CD4-positive, CD25-positive, alpha-beta regulatory T cell (primary cell): ENCODE results near the gene ZNF227. TPM values are rescaled to one million over a fixed set of nuclear protein-coding genes. Genes with fewer than 3 reads are reported as not detected.
"Not testable (repeated sequence)": the region's sequence is repeated elsewhere in the genome, so short reads cannot be mapped to it uniquely, and the experiment has no call there.

Source experiments
- ATAC-seq, 2 donors: fragments of 150-1000 bp; cut with Tn5 transposase; one replicate each; pipeline ENCODE4 v1.10.0; 2021; ENCODE audit warnings: low read depth in 2 of 2, moderate number of reproducible peaks in 2 of 2, moderate library complexity in 1 of 2
- DNase-seq, 3 donors: peaks; one replicate each; pipeline versions ENCODE4 v3.0.0 to v3.0.0-alpha.2; 2012 to 2022; ENCODE audit warnings: mixed read lengths in 1 of 3
- H3K27ac ChIP-seq: one replicate; pipeline ENCODE4 v1.7.0; 2013; ENCODE audit warnings: mild to moderate bottlenecking, low read length; ENCODE audit not compliant: insufficient read depth, poor library complexity, severe bottlenecking
- H3K27me3 ChIP-seq: one replicate; pipeline ENCODE4 v1.7.0; 2013; ENCODE audit warnings: low read length; ENCODE audit not compliant: control insufficient read depth, insufficient read depth
- H3K36me3 ChIP-seq: one replicate; pipeline ENCODE4 v1.7.0; 2013; ENCODE audit warnings: mild to moderate bottlenecking, low read length, moderate library complexity; ENCODE audit not compliant: control insufficient read depth, insufficient read depth
- H3K4me1 ChIP-seq: 2 replicates; pipeline ENCODE4 v1.7.0; 2013; ENCODE audit warnings: mild to moderate bottlenecking, low read length; ENCODE audit not compliant: insufficient read depth, control insufficient read depth, poor library complexity, severe bottlenecking
- H3K4me3 ChIP-seq: one replicate; pipeline ENCODE4 v1.7.0; 2013; ENCODE audit warnings: low read depth, mild to moderate bottlenecking, low read length, moderate library complexity
- H3K9me3 ChIP-seq, 2 experiments: 1 replicate in 1 of 2; 2 replicates in 1 of 2; pipeline ENCODE4 v1.7.0; 2013; ENCODE audit warnings: low read length in 2 of 2, mild to moderate bottlenecking in 1 of 2, moderate library complexity in 1 of 2; ENCODE audit not compliant: control insufficient read depth in 2 of 2
- H3K27ac Mint-ChIP-seq, 3 donors: one replicate each; pipeline ENCODE4 v1.8.0; 2020 to 2022; ENCODE audit warnings: mild to moderate bottlenecking in 3 of 3, mixed read lengths in 3 of 3, moderate library complexity in 2 of 3
- H3K27me3 Mint-ChIP-seq: one replicate; pipeline ENCODE4 v1.8.0; 2022; ENCODE audit warnings: mild to moderate bottlenecking, mixed read lengths
- H3K36me3 Mint-ChIP-seq: one replicate; pipeline ENCODE4 v1.8.0; 2020; ENCODE audit warnings: mixed read lengths
- H3K4me1 Mint-ChIP-seq, 4 donors: one replicate each; pipeline ENCODE4 v1.8.0; 2020 to 2022; ENCODE audit warnings: mixed read lengths in 4 of 4, mild to moderate bottlenecking in 1 of 4
- H3K4me3 Mint-ChIP-seq, 4 donors: one replicate each; pipeline ENCODE4 v1.8.0; 2020 to 2022; ENCODE audit warnings: mild to moderate bottlenecking in 4 of 4, mixed read lengths in 4 of 4, moderate library complexity in 3 of 4
- H3K9me3 Mint-ChIP-seq, 7 donors: one replicate each; pipeline ENCODE4 v1.8.0; 2020 to 2022; ENCODE audit warnings: mixed read lengths in 7 of 7, mild to moderate bottlenecking in 3 of 7, moderate library complexity in 2 of 7
- polyA plus RNA-seq, 4 donors: library from polyadenylated mRNA; unstranded; fragments of 300-500 nt; fragmentation: Illumina TruSeq; gene quantifications; one replicate each; pipeline ENCODE4 v1.2.3, GENCODE V29; 2021
- total RNA-seq: library from RNA; stranded (reverse); gene quantifications from one replicate; pipeline ENCODE4 v1.2.3, GENCODE V29; 2022

The ZNF227 gene
- 21.6 TPM for total RNA-seq
- polyA plus RNA-seq, result 10 to 100 TPM; 11.4 to 18.0 (median 16.0) TPM

GRCh38 chr19:44212250-44212865 is at the start of gene ZNF227:
Gene ZNF227, plus strand, starts transcription at chr19:44212532. Its CDS starts 5,261 bp downstream, at chr19:44217793.
- peaks cover 11 to 38% (median 24%) of the 10 kb centered on the region in 4 donors for H3K4me1 Mint-ChIP-seq
- peak within 1 kb of the TSS; percentile 91 to 95 (median 93) for H3K27ac Mint-ChIP-seq
- H3K27me3 ChIP-seq, result no peaks in the 10 kb centered on the region
- peaks cover 8 to 14% of the 10 kb centered on the region in 2 experiments for H3K9me3 ChIP-seq
- DNase-seq (peak; percentile 67 to 90 (median 81)), ATAC-seq (peak; percentile 98 to 99)
- H3K27ac ChIP-seq, result peak within 1 kb of the TSS; percentile 73
- peak within 1 kb of the TSS; percentile 96 for H3K4me3 ChIP-seq
- peak within 1 kb of the TSS; percentile 93 to 98 (median 94) for H3K4me3 Mint-ChIP-seq
- H3K36me3 ChIP-seq, result peaks cover 27% of the 10 kb centered on the region
- H3K27me3 Mint-ChIP-seq, result peaks cover 3% of the 10 kb centered on the region
- peaks cover 0 to 17% (median 2%) of the 10 kb centered on the region in 7 donors for H3K9me3 Mint-ChIP-seq
- peaks cover 10% of the 10 kb centered on the region for H3K4me1 ChIP-seq
- H3K36me3 Mint-ChIP-seq, result peaks cover 26% of the 10 kb centered on the region

GRCh38 chr19:44163789-44164188 is 48.5 kb upstream of the ZNF227 start:
- Histone ChIP-seq H3K27me3 (no peaks in the 10 kb centered on the region), H3K4me3 (no peak overlapping the region), H3K9me3 (peaks cover 35 to 54% of the 10 kb centered on the region in 2 experiments), H3K27ac (no peak overlapping the region), H3K4me1 (peaks cover 10% of the 10 kb centered on the region), H3K36me3 (peaks cover 23% of the 10 kb centered on the region)
- ATAC-seq (no peak), DNase-seq (no peak)
- H3K36me3 Mint-ChIP-seq, result peaks cover 26% of the 10 kb centered on the region
- peak overlapping the region in 2 of 4 donors; percentile 96 to 98 for H3K4me3 Mint-ChIP-seq
- H3K4me1 Mint-ChIP-seq, result peaks cover 15 to 39% (median 25%) of the 10 kb centered on the region in 4 donors
- H3K27ac Mint-ChIP-seq, result peak overlapping the region in 1 of 3 donors; percentile 33
- peaks cover 5 to 57% (median 33%) of the 10 kb centered on the region in 7 donors for H3K9me3 Mint-ChIP-seq
- no peaks in the 10 kb centered on the region for H3K27me3 Mint-ChIP-seq

DNA sequence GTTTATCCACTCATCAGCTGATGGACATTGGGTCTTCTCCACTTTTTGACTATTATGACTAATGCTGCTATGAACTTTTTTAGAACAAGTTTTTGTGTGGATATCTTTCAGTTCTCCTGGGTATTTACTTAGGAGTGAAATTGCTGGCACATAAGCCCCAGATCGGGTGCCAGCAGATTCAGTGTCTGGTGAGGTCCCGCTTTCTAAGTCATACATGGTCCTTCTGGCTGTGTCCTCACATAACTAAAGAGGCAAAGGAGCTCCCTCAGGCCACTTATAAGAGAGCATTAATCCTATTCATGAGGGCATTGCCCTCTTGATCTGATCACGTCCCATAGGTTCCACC is 48.0 kb upstream of the ZNF227 start:
- Histone ChIP-seq H3K4me1 (peaks cover 10% of the 10 kb centered on the region), H3K36me3 (peaks cover 28% of the 10 kb centered on the region), H3K27me3 (no peaks in the 10 kb centered on the region), H3K4me3 (peak overlapping the region; percentile 95), H3K27ac (peak overlapping the region; percentile 71), H3K9me3 (peaks cover 33 to 54% of the 10 kb centered on the region in 2 experiments)
- Mint-ChIP-seq H3K4me3 (peak overlapping the region; percentile 96 to 98 (median 97)), H3K9me3 (peaks cover 5 to 57% (median 34%) of the 10 kb centered on the region in 7 donors), H3K27me3 (no peaks in the 10 kb centered on the region), H3K4me1 (peaks cover 15 to 39% (median 25%) of the 10 kb centered on the region in 4 donors), H3K36me3 (peaks cover 30% of the 10 kb centered on the region), H3K27ac (peak overlapping the region in 2 of 3 donors; percentile 98)
- ATAC-seq, result no peak
- no peak for DNase-seq

DNA sequence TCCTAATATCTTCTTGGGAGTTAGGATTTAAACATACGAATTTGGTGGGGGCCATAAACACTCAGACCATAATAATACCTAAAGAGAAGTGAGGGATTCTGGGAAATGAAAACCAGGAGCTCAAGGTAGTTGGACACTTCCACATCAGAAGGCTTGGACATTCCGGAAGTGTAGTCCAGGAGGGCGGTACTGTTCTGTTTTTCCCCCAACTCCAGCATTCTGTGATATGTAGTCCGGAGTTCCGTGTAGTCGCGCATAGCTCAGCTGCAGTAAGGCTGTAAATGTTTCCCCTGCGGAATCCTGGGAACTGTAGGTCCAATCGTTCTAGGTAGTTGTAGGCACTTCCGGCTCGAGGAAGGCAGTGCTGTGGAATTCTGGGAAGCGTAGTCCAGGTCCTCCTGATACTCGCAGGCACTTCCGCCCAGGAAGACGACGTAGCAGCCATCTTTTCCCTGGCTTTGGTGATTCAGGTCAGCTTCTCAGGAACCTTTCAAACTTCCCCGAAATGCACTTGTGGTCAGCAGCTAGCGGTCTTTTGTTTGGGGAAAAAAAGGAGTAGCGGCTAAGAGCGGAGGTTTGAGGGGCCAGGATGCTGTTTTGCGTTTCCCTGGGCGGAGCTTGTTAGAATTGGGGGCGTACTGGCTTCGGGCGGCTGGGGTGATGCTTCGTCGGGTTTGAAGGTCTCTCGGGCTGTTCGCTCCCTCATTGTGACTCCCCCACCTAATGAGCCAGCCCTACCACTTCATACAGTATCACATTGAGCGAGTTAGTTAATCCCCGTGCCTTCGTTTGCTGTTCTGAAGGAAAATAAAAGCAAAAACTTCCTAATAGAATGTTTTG is 47.4 kb upstream of the ZNF227 start, which contains the start of gene ZNF226:
ZNF226 (plus strand) TSS at position 428 of the 840 bp plus-strand sequence. CDS start 4,981 bp downstream, outside the sequence.
- ATAC-seq (peak; percentile 97 to 98), DNase-seq (peak; percentile 71 to 96 (median 74))
- peaks cover 15 to 39% (median 25%) of the 10 kb centered on the region in 4 donors for H3K4me1 Mint-ChIP-seq
- peaks cover 34% of the 10 kb centered on the region for H3K36me3 ChIP-seq
- H3K4me3 ChIP-seq, result peak within 1 kb of the TSS; percentile 95
- H3K36me3 Mint-ChIP-seq, result peaks cover 36% of the 10 kb centered on the region
- no peaks in the 10 kb centered on the region for H3K27me3 Mint-ChIP-seq
- peak within 1 kb of the TSS; percentile 96 to 98 (median 97) for H3K4me3 Mint-ChIP-seq
- H3K27ac Mint-ChIP-seq, result peak within 1 kb of the TSS; percentile 98
- peaks cover 10% of the 10 kb centered on the region for H3K4me1 ChIP-seq
- H3K9me3 Mint-ChIP-seq, result peaks cover 5 to 60% (median 40%) of the 10 kb centered on the region in 7 donors
- peaks cover 38 to 55% of the 10 kb centered on the region in 2 experiments for H3K9me3 ChIP-seq
- peak within 1 kb of the TSS; percentile 71 for H3K27ac ChIP-seq
- no peaks in the 10 kb centered on the region for H3K27me3 ChIP-seq

DNA sequence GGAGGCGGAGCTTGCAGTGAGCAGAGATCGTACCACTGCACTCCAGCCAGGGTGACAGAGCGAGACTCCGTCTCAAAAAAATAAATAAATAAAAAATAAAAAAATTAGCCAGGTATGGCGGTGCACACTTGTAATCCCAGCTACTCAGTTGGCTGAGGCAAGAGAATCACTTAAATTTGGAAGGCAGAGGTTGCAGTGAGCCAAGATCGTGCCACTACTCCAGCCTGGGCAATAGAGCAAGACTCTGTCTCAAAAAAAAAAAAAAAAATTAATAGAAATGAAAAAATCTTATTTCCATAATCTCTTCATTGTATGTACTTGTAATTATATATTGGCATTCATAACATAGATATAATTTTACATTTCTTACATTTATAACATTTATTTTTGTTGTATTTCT is 41.7 kb upstream of the ZNF227 start:
- peaks cover 69 to 80% of the 10 kb centered on the region in 2 experiments for H3K9me3 ChIP-seq
- H3K27me3 ChIP-seq, H3K27ac Mint-ChIP-seq, H3K4me3 ChIP-seq, H3K4me3 Mint-ChIP-seq, DNase-seq, ATAC-seq, H3K27me3 Mint-ChIP-seq, H3K4me1 ChIP-seq, H3K27ac ChIP-seq: not testable (repeated sequence)
- Mint-ChIP-seq H3K4me1 (peaks cover 7 to 24% (median 14%) of the 10 kb centered on the region in 4 donors), H3K36me3 (peaks cover 84% of the 10 kb centered on the region), H3K9me3 (peaks cover 4 to 76% (median 49%) of the 10 kb centered on the region in 7 donors)
- H3K36me3 ChIP-seq, result peaks cover 91% of the 10 kb centered on the region

GRCh38 chr19:44176590-44176989 is 35.7 kb upstream of the ZNF227 start:
- H3K4me3 Mint-ChIP-seq, result no peak overlapping the region
- H3K4me1 Mint-ChIP-seq, result no peaks in the 10 kb centered on the region
- peaks cover 2 to 90% (median 50%) of the 10 kb centered on the region in 7 donors for H3K9me3 Mint-ChIP-seq
- no peaks in the 10 kb centered on the region for H3K27me3 ChIP-seq
- peaks cover 60% of the 10 kb centered on the region for H3K36me3 Mint-ChIP-seq
- H3K27ac ChIP-seq, result no peak overlapping the region
- ATAC-seq (no peak), DNase-seq (no peak)
- H3K4me1 ChIP-seq, result no peaks in the 10 kb centered on the region
- H3K36me3 ChIP-seq, result peaks cover 53% of the 10 kb centered on the region
- H3K27me3 Mint-ChIP-seq, result no peaks in the 10 kb centered on the region
- H3K9me3 ChIP-seq, result peaks cover 94 to 98% of the 10 kb centered on the region in 2 experiments
- no peak overlapping the region for H3K27ac Mint-ChIP-seq
- no peak overlapping the region for H3K4me3 ChIP-seq

DNA sequence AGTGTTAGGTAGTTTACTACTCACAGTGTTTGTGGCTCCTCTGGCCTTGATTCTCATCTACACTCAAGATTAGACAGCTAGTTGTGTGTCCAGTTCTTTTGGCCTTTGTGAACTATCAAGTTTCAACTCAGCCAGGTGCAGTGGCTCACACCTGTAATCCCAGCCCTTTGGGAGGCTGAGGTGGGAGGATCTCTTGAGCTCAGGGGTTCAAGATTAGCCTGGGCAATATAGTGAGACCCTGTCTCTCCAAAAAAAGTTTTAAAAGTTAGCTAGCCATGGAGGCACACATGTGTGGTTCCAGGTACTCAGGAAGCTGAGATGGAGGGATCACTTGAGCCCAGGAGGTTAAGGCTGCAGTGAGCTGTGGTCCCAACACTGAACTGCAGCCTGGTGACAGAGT is 31.4 kb upstream of the ZNF227 start:
- H3K36me3 ChIP-seq, result peaks cover 9% of the 10 kb centered on the region
- H3K9me3 ChIP-seq, result peaks cover 76 to 97% of the 10 kb centered on the region in 2 experiments
- H3K27ac Mint-ChIP-seq, result no peak overlapping the region
- no peak for DNase-seq
- ATAC-seq, result no peak
- peaks cover 0 to 81% (median 38%) of the 10 kb centered on the region in 7 donors for H3K9me3 Mint-ChIP-seq
- H3K27me3 Mint-ChIP-seq, result no peaks in the 10 kb centered on the region
- no peaks in the 10 kb centered on the region for H3K4me1 Mint-ChIP-seq
- H3K4me1 ChIP-seq, result no peaks in the 10 kb centered on the region
- no peak overlapping the region for H3K27ac ChIP-seq
- peaks cover 20% of the 10 kb centered on the region for H3K36me3 Mint-ChIP-seq
- H3K4me3 ChIP-seq, result no peak overlapping the region
- no peak overlapping the region for H3K4me3 Mint-ChIP-seq
- no peaks in the 10 kb centered on the region for H3K27me3 ChIP-seq
